HG02588 (cell line): ENCODE results near the gene TPCN2.

ENCODE experiments used
- ATAC-seq: cut with Tn5 transposase; IDR thresholded peaks from one replicate; pipeline ENCODE4 v1.9.1; 2021; ENCODE audit warnings: mild to moderate bottlenecking, moderate library complexity; ENCODE audit not compliant: unreplicated experiment

TPCN2 gene

GRCh38 chr11:69091638-69092165, 43.0 kb downstream of the TPCN2 start:
- no peak for ATAC-seq

DNA sequence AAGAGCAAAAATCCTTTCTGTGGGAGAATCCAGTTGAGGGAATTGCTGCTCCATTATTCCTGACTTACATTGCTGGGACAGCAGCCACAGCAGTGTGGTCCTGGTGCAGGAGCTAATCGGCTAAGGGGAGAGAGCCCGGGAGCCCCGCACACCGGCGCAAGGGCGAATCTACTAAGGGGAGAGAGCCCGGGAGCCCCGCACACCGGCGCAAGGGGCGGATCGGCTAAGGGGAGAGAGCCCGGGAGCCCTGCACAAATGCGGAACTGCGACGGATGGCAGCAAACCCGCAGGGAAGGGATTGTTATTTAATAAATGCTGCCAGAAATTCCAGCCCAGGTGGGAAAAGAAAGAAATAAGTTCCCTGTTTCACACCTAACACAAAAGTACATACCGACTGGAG, 43.5 kb downstream of the TPCN2 start:
- no peak for ATAC-seq

DNA sequence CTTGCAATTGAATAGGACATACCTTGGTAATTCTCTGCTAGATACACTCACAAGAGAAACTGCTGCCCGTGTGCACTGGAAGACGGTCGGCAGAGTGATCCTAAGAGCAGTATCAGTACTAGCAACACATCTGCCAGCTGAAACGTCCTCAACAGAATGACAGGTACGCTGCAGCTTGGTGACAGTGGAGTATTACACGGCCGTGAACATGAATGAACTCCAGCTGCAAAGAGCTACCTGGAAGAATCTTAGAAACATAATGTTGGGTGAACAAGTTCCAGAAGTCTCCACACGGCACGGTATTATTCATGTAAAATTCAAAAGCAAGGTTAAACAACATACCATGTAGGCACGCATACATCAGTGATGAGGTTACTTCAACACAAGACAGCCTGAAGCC, 44.4 kb downstream of the TPCN2 start:
- ATAC-seq, result no peak

- ATAC-seq, result no peak
Observed at GRCh38 chr11:69094111-69094914, 45.6 kb downstream of the TPCN2 start.

GRCh38 chr11:69094915-69095290, 46.2 kb downstream of the TPCN2 start:
- ATAC-seq, result no peak

- ATAC-seq, result no peak
Observed at GRCh38 chr11:69095300-69095699, 46.6 kb downstream of the TPCN2 start.

DNA sequence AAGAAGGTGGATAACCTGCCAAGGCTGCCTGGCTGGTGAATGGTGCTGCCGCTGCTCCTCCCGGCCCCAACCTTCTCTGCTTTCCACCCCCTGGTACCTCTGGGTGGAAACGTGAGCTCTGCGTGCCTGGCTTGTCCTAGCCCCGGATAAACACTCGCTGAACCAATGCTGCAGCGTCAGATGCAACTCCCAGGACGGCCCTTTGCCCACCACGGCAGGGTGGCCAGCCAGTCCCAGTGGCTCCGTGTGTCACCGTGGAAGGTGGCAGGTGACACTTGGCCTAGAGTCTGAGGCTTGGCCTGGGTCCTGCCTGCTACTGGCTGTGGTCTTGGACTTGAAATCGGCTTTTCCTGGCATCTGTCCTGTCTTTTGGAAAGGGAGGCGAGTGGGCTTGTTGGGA, 47.7 kb downstream of the TPCN2 start:
- ATAC-seq, result no peak

GRCh38 chr11:69097263-69097662, 48.5 kb downstream of the TPCN2 start:
- no peak for ATAC-seq

- ATAC-seq, result no peak
Observed at GRCh38 chr11:69099180-69099579, 50.4 kb downstream of the TPCN2 start.

GRCh38 chr11:69100454-69101114, 51.9 kb downstream of the TPCN2 start:
- ATAC-seq, result no peak

DNA sequence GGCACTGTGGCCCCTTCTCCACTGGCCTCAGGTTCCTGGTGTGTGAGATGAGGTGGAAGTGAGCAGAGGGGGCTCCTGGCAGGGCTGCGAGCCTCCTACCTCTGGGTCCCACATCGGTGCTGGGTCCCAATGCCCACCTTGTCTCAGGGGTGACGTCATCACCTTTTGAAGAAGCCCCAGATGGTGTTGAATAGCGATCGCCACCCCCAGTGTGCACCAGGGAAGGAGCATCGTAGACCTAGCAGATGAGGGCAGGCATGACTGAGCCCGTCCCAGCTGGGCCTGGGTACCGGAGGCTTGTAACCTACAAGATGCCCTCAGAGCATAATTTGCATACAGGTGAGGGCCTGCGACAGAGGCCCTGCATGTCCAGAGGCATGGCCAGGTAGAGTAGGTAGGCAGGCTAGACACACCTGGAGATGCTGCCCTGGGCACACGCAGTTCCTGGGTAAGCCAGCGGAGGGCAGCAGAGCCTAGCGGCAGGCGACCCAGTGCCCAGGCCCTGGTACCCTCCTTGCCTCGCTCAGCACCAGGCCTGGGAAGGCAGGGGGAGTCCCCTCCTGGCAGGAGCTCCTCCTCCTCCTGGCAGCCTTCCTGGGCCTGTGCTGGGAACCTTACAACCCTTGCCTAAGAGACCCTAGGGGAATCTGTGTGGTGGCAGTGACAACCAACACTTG, 52.5 kb downstream of the TPCN2 start:
- peak; percentile 58 for ATAC-seq

GRCh38 chr11:69101792-69102695, 53.3 kb downstream of the TPCN2 start:
- ATAC-seq, result no peak

- ATAC-seq, result no peak
Observed at GRCh38 chr11:69102732-69103615, 54.2 kb downstream of the TPCN2 start.

GRCh38 chr11:69104212-69104855, 55.6 kb downstream of the TPCN2 start:
- no peak for ATAC-seq

DNA sequence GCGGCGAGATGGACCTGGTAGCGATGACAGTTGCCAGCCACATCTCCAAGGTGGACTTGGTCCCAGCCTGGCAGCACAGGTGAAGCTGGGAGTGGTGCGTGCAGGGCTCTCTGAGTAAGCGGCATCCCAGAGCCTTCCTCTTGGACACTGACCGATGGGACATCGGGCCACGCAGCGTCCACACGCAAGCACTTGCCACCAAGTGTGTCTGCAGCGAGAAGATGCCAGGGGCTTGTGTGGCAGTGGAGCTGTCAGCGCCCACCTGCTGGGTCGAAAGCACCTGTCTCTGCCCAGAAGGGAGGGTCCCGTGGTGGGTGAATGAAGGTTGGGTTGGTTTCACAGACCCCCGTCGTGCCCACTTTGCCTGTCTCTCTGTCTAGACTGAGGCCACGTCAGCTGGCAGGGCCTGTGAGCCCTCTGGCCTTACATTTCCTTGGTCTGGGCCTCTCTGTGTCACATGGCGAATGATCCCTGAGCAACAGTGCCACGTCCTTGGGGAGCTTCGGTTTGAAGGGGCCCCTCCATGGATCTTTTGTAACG, 56.2 kb downstream of the TPCN2 start:
- ATAC-seq, result no peak

DNA sequence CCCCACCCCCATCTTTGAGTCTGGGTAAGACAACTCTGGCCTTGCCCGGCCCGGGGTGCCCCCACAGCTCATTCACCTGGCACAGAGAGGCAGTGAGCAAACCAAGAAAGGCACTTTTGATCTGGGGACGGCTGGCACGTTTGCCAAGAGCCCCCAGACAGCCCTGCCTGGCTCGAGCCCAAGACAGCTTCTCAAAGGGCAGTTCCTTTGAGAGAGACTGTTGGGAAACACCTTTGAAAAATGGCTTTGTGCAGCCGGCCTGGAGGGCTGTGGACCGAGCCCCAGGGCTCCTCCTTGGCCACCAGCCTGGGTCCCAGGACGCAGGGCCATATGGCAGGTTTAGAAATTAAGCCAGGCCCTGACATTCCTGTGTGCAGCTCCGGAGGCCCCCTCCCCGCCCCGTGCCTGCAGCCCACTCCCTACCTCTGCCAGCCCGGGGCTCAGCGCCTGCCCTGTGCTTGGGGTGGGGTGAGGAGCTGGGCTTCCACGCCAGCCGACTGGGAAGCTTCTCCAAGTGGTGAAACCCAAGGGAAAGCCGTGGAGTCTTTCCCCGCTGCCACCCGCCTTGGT, 56.8 kb downstream of the TPCN2 start:
- no peak for ATAC-seq

GRCh38 chr11:69106031-69106811, 57.5 kb downstream of the TPCN2 start:
- no peak for ATAC-seq

- ATAC-seq, result no peak
Observed at GRCh38 chr11:69107413-69107812, 58.7 kb downstream of the TPCN2 start.
